HepG2 (cell line): Measurements from ENCODE around the gene MAPK10. TPM values are rescaled to one million over a fixed set of nuclear protein-coding genes. Genes with fewer than 3 reads are reported as not detected.

ENCODE experiments used
- ARNTL ChIP-seq: sonication (generic); formaldehyde crosslinking; IDR thresholded peaks from 2 replicates; pipeline ENCODE4 v1.4.0; 2020; ENCODE audit warnings: mild to moderate bottlenecking, missing genetic modification reagents
- EZH2 ChIP-seq: conservative IDR thresholded peaks from 2 replicates; pipeline ENCODE4 v1.6.1; 2012; ENCODE audit warnings: mild to moderate bottlenecking, low read depth, low read length, moderate library complexity
- NFE2L2 ChIP-seq: fragments of 150-350 bp; IDR thresholded peaks from 2 replicates; pipeline ENCODE4 v1.6.1; 2014; ENCODE audit warnings: low read length
- PBX3 ChIP-seq: sonication (generic); formaldehyde crosslinking; IDR thresholded peaks from 2 replicates; pipeline ENCODE4 v1.8.1; 2023; ENCODE audit warnings: missing genetic modification reagents, inconsistent platforms, borderline replicate concordance
- RFX1 ChIP-seq: fragments of 450-650 bp; IDR thresholded peaks from 2 replicates; pipeline ENCODE4 v1.6.1; 2017
- ZBTB7B ChIP-seq: sonication (generic); formaldehyde crosslinking; IDR thresholded peaks from 2 replicates; pipeline ENCODE4 v1.4.0; 2020; ENCODE audit warnings: missing genetic modification reagents
- ZNF160 ChIP-seq: sonication (generic); formaldehyde crosslinking; IDR thresholded peaks from 2 replicates; pipeline ENCODE4 v1.8.0; 2022; ENCODE audit warnings: mild to moderate bottlenecking, inconsistent platforms, missing genetic modification reagents
- ZNF543 ChIP-seq: sonication (generic); formaldehyde crosslinking; IDR thresholded peaks from 2 replicates; pipeline ENCODE4 v1.4.0; 2020; ENCODE audit warnings: mild to moderate bottlenecking, missing genetic modification reagents
- polyA plus RNA-seq, 8 experiments: library from polyadenylated mRNA; depleted of rRNA in 3 of 8; stranded (reverse) in 7 of 8; unstranded in 1 of 8; fragments of >200 nt; fragmentation: Illumina TruSeq in 4 of 8; extraction: Trizol in 4 of 8; gene quantifications; 2 replicates each; pipeline versions ENCODE4 v1.2.1 to v1.2.3, GENCODE V29; 2011 to 2016; ENCODE audit warnings: low read depth in 4 of 8, missing spikeins in 1 of 8, mixed read lengths in 1 of 8; ENCODE audit not compliant: insufficient read depth in 1 of 8
- total RNA-seq, 5 experiments: library from RNA; depleted of rRNA; stranded (reverse); fragments of >200 nt; fragmentation: Illumina TruSeq; extraction: Trizol; gene quantifications; 2 replicates each; pipeline ENCODE4 v1.2.3, GENCODE V29; 2016; ENCODE audit warnings: low read depth in 1 of 5
- TF ChIP-seq, protein P1 (sequence below): sonication (generic); formaldehyde crosslinking; IDR thresholded peaks from 2 replicates; pipeline ENCODE4 v1.4.0; 2020; ENCODE audit warnings: mild to moderate bottlenecking, missing genetic modification reagents
- TF ChIP-seq, protein P2 (sequence below): sonication (generic); formaldehyde crosslinking; IDR thresholded peaks from 2 replicates; pipeline ENCODE4 v1.8.0; 2022; ENCODE audit warnings: mild to moderate bottlenecking, missing genetic modification reagents
- TF ChIP-seq, protein P3 (sequence below): sonication (generic); formaldehyde crosslinking; IDR thresholded peaks from 2 replicates; pipeline ENCODE4 v1.8.1; 2023; ENCODE audit warnings: mild to moderate bottlenecking, moderate library complexity, missing genetic modification reagents

The MAPK10 gene
- total and polyA plus RNA-seq, 2 of the 13 experiments (the other 11 are each of a cell fraction or from before 2014, with no cell fraction given), result not detected

DNA sequence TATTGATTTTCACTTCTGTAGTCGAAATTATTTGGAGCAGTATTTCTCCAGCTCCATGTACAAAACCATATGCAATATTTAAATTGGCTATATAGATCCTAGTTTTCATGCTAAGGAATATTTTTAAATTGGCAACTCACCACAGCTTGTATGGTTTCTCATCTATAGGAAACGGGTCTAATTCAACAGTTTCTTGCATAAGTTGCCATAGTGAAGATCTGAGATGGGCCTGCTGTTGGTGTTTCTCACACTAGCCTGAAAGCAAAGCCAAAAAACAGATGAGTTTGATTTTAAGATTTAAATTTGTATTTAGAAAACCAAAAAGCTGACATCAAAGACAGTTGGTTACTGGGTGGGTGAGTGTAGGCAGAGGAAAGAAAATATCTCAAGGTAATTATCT is 5.5 kb downstream of the MAPK10 start (continued):
- TF ChIP-seq, protein P1, sequence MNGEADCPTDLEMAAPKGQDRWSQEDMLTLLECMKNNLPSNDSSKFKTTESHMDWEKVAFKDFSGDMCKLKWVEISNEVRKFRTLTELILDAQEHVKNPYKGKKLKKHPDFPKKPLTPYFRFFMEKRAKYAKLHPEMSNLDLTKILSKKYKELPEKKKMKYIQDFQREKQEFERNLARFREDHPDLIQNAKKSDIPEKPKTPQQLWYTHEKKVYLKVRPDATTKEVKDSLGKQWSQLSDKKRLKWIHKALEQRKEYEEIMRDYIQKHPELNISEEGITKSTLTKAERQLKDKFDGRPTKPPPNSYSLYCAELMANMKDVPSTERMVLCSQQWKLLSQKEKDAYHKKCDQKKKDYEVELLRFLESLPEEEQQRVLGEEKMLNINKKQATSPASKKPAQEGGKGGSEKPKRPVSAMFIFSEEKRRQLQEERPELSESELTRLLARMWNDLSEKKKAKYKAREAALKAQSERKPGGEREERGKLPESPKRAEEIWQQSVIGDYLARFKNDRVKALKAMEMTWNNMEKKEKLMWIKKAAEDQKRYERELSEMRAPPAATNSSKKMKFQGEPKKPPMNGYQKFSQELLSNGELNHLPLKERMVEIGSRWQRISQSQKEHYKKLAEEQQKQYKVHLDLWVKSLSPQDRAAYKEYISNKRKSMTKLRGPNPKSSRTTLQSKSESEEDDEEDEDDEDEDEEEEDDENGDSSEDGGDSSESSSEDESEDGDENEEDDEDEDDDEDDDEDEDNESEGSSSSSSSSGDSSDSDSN (CRISPR knock-in tag), result no peak
- no peak for TF ChIP-seq ARNTL (CRISPR knock-in tag)
- no peak for TF ChIP-seq ZBTB7B (CRISPR knock-in tag)
- no peak for TF ChIP-seq EZH2
- TF ChIP-seq, protein P2, sequence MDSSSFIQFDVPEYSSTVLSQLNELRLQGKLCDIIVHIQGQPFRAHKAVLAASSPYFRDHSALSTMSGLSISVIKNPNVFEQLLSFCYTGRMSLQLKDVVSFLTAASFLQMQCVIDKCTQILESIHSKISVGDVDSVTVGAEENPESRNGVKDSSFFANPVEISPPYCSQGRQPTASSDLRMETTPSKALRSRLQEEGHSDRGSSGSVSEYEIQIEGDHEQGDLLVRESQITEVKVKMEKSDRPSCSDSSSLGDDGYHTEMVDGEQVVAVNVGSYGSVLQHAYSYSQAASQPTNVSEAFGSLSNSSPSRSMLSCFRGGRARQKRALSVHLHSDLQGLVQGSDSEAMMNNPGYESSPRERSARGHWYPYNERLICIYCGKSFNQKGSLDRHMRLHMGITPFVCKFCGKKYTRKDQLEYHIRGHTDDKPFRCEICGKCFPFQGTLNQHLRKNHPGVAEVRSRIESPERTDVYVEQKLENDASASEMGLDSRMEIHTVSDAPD (CRISPR knock-in tag), result no peak
- no peak for TF ChIP-seq ZNF160 (CRISPR knock-in tag)
- no peak for TF ChIP-seq ZNF543 (CRISPR knock-in tag)
- TF ChIP-seq PBX3 (CRISPR knock-in tag), result no peak
- TF ChIP-seq NFE2L2, result no peak
- TF ChIP-seq, protein P3, sequence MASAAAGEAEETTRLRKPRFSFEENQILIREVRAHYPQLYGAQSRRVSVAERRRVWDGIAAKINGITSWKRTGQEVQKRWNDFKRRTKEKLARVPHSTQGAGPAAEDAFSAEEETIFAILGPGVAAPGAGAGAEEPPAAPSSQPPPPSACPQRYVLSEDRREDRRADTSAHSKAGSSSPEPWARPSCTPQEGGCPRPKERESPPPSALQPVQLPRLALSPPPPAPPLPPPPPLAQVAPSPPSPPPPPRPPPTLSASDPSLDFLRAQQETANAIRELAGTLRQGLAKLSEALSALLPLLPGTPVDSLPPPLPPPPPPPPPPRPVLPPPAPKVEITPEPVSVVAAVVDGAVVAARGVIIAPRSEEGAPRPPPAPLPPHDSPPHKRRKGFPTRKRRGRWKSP, result no peak
- TF ChIP-seq RFX1, result no peak
